DMS53 (cell line): Measurements from ENCODE around the gene NTRK2.

Source experiments
- DNase-seq: peaks from one replicate; lab custom pipeline; 2025; lab: John Stamatoyannopoulos, UW

Gene NTRK2

GRCh38 chr9:84819491-84819991, 150.0 kb downstream of the NTRK2 start:
- no peak for DNase-seq

GRCh38 chr9:84821431-84821830, 151.9 kb downstream of the NTRK2 start:
- no peak for DNase-seq

- DNase-seq, result no peak
Observed at GRCh38 chr9:84822589-84823233, 153.2 kb downstream of the NTRK2 start.

- DNase-seq, result no peak
Observed at GRCh38 chr9:84823421-84824271, 154.1 kb downstream of the NTRK2 start.

GRCh38 chr9:84827216-84827765, 157.8 kb downstream of the NTRK2 start:
- no peak for DNase-seq

GRCh38 chr9:84828046-84828445, 158.5 kb downstream of the NTRK2 start:
- DNase-seq, result no peak

GRCh38 chr9:84829471-84829870, 159.9 kb downstream of the NTRK2 start:
- DNase-seq, result no peak

GRCh38 chr9:84829997-84830696, 160.6 kb downstream of the NTRK2 start:
- DNase-seq, result no peak

- DNase-seq, result no peak
Observed at GRCh38 chr9:84831377-84831776, 161.8 kb downstream of the NTRK2 start.

- no peak for DNase-seq
Observed at GRCh38 chr9:84832453-84832852, 162.9 kb downstream of the NTRK2 start.

- no peak for DNase-seq
Observed at GRCh38 chr9:84834426-84834825, 164.9 kb downstream of the NTRK2 start.

GRCh38 chr9:84835745-84836144, 166.2 kb downstream of the NTRK2 start:
- no peak for DNase-seq

- DNase-seq, result no peak
Observed at GRCh38 chr9:84838879-84839278, 169.3 kb downstream of the NTRK2 start.

GRCh38 chr9:84839541-84839940, 170.0 kb downstream of the NTRK2 start:
- no peak for DNase-seq

- DNase-seq, result no peak
Observed at GRCh38 chr9:84841931-84842330, 172.4 kb downstream of the NTRK2 start.

- no peak for DNase-seq
Observed at GRCh38 chr9:84843175-84843824, 173.8 kb downstream of the NTRK2 start.

- no peak for DNase-seq
Observed at GRCh38 chr9:84845956-84846900, 176.7 kb downstream of the NTRK2 start.

GRCh38 chr9:84846906-84847305, 177.4 kb downstream of the NTRK2 start:
- DNase-seq, result no peak

- DNase-seq, result no peak
Observed at GRCh38 chr9:84849049-84849448, 179.5 kb downstream of the NTRK2 start.

- DNase-seq, result no peak
Observed at GRCh38 chr9:84850830-84851392, 181.4 kb downstream of the NTRK2 start.
